Lower leg skin (tissue), 3 donors: ENCODE measurements around the gene ADGRV1.

Experiments used
- CTCF ChIP-seq, 3 donors: fragments of 450-650 bp; IDR thresholded peaks; one replicate each; pipeline ENCODE4 v1.5.1; 2016; ENCODE audit warnings: antibody characterized with exemption in 3 of 3, mild to moderate bottlenecking in 3 of 3, moderate library complexity in 2 of 3
- POLR2A ChIP-seq, 2 donors: fragments of 450-650 bp; IDR thresholded peaks; one replicate each; pipeline ENCODE4 v1.6.1; 2016 to 2017; ENCODE audit warnings: antibody characterized with exemption in 2 of 2, mild to moderate bottlenecking in 1 of 2, moderate library complexity in 1 of 2

GRCh38 chr5:91154338-91154737 lies 595.7 kb downstream of the ADGRV1 start:
- TF ChIP-seq POLR2A (IDR thresholded peaks at IDR 0.05) (no peak), CTCF (IDR thresholded peaks at IDR 0.05) (no peak)
